Measurements from ENCODE around the gene MOB3B.

MOB3B gene

GRCh38 chr9:27529316-27530278, at the start of gene MOB3B:
MOB3B (minus strand) TSS chr9:27529814; CDS start chr9:27455550, 74,264 bp downstream.
- TF ChIP-seq CTCF (IDR thresholded peaks at IDR 0.05; ENCODE audit: low read depth, low read length), result peak; percentile 92
- peak within 1 kb of the TSS; percentile 61 for H3K4me3 ChIP-seq (ENCODE audit: low read depth, low read length)

GRCh38 chr9:27573634-27574590, 44.3 kb upstream of the MOB3B start:
- peak overlapping the region; percentile 67 for H3K4me3 ChIP-seq (ENCODE audit: low read depth, low read length)
- no peak for TF ChIP-seq CTCF (IDR thresholded peaks at IDR 0.05; ENCODE audit: low read depth, low read length)

GRCh38 chr9:27572918-27573633, 43.5 kb upstream of the MOB3B start, which contains the start of gene C9orf72:
C9orf72 (minus strand) TSS chr9:27573481; CDS start chr9:27567120, 6,361 bp downstream.
- peak within 1 kb of the TSS; percentile 67 for H3K4me3 ChIP-seq (ENCODE audit: low read depth, low read length)
- no peak for TF ChIP-seq CTCF (IDR thresholded peaks at IDR 0.05; ENCODE audit: low read depth, low read length)

- no peak for TF ChIP-seq CTCF (IDR thresholded peaks at IDR 0.05; ENCODE audit: low read depth, low read length)
- H3K4me3 ChIP-seq (ENCODE audit: low read depth, low read length), result peak overlapping the region; percentile 67
These were observed 42.9 kb upstream of the MOB3B start for GRCh38 chr9:27572566-27572917.

GRCh38 chr9:27572061-27572460, 42.4 kb upstream of the MOB3B start:
- peak overlapping the region; percentile 67; the same call in 1 of the 2 replicates for H3K4me3 ChIP-seq (ENCODE audit: low read depth, low read length)
- no peak for TF ChIP-seq CTCF (IDR thresholded peaks at IDR 0.05; ENCODE audit: low read depth, low read length)

GRCh38 chr9:27571011-27571410, 41.4 kb upstream of the MOB3B start:
- no peak for TF ChIP-seq CTCF (IDR thresholded peaks at IDR 0.05; ENCODE audit: low read depth, low read length)
- H3K4me3 ChIP-seq (ENCODE audit: low read depth, low read length), result no peak overlapping the region

All from WI38 (cell line).